Transverse colon (tissue), 4 donors: ENCODE results near the gene IRF9. TPM values are rescaled to one million over a fixed set of nuclear protein-coding genes. Genes with fewer than 3 reads are reported as not detected.

Source experiments
- DNase-seq: peaks from one replicate; pipeline ENCODE4 v3.0.0-alpha.2; 2019
- H3K27ac ChIP-seq, 4 donors: fragments of 200-600 bp; sonication (generic); 2 replicates each; pipeline ENCODE4 v1.5.1; 2016 to 2018; ENCODE audit warnings: inconsistent platforms in 4 of 4
- H3K27me3 ChIP-seq: fragments of 200-600 bp; sonication (generic); 2 replicates; pipeline ENCODE4 v1.5.1; 2017; ENCODE audit warnings: inconsistent platforms
- H3K36me3 ChIP-seq, 4 donors: fragments of 200-600 bp; sonication (generic); 2 replicates each; pipeline ENCODE4 v1.5.1; 2017 to 2019; ENCODE audit warnings: inconsistent platforms in 4 of 4
- H3K4me1 ChIP-seq, 4 donors: fragments of 200-600 bp; sonication (generic); 2 replicates each; pipeline ENCODE4 v1.5.1; 2017 to 2020; ENCODE audit warnings: inconsistent platforms in 4 of 4
- H3K4me3 ChIP-seq, 4 donors: fragments of 200-600 bp; sonication (generic); 1 replicate in 1 of 4; 2 replicates in 3 of 4; pipeline versions ENCODE4 v1.5.1 to v1.6.1; 2017 to 2019; ENCODE audit warnings: inconsistent platforms in 4 of 4
- H3K9me3 ChIP-seq, 2 donors: fragments of 200-600 bp; sonication (generic); 2 replicates each; pipeline ENCODE4 v1.5.1; 2017 to 2019; ENCODE audit warnings: inconsistent platforms in 2 of 2
- CTCF ChIP-seq, 5 experiments: fragments of 200-600 bp in 3 of 5; fragments of 450-650 bp in 2 of 5; sonication (generic) in 3 of 5; IDR thresholded peaks; 1 replicate in 2 of 5; 2 replicates in 3 of 5; pipeline ENCODE4 v1.5.1; 2016 to 2017; ENCODE audit warnings: antibody characterized with exemption in 5 of 5, inconsistent platforms in 3 of 5, mild to moderate bottlenecking in 2 of 5, moderate library complexity in 1 of 5
- EP300 ChIP-seq: sonication (generic); formaldehyde crosslinking; IDR thresholded peaks from one replicate; pipeline ENCODE4 v1.6.1; 2017; ENCODE audit warnings: antibody characterized with exemption, low read depth
- POLR2A ChIP-seq: fragments of 450-650 bp; IDR thresholded peaks from one replicate; pipeline ENCODE4 v1.6.1; 2016; ENCODE audit warnings: antibody characterized with exemption, mild to moderate bottlenecking, moderate library complexity
- POLR2AphosphoS5 ChIP-seq, 3 donors: sonication (generic); formaldehyde crosslinking; IDR thresholded peaks; one replicate each; pipeline ENCODE4 v1.6.1; 2016; ENCODE audit warnings: antibody characterized with exemption in 3 of 3
- WGBS, 2 donors: methylation state at CpG; one replicate each; pipeline ENCODE4 v1.1.5; 2018; ENCODE audit warnings: low coverage in 1 of 2; 5-methylcytosine and 5-hydroxymethylcytosine counted together
- in situ Hi-C, 4 donors: fragments of 200-750 bp; cut with MboI; loops; one replicate each; pipeline versions ENCODE4 v1.15.0 to v1.15.1; 2017; ENCODE audit warnings: low sequenced_read_pairs in 3 of 4, low pct_ligation_motif_present in 1 of 4, low pct_unique_long_range_greater_than_20kb in 1 of 4
- intact Hi-C: fragments of 100-400 bp; cut with DNase I; formaldehyde crosslinking; loops from one replicate; pipeline ENCODE4 v1.15.1; 2023; ENCODE audit warnings: low total_unique reads
- total RNA-seq, 4 donors: library from RNA; depleted of rRNA; stranded (reverse); fragments of >200 nt; gene quantifications; one replicate each; pipeline ENCODE4 v1.1.0, GENCODE V29; 2016

IRF9 gene
- total RNA-seq, 4 donors from 2014 or later = 44.2 to 81.9 (median 52.4) TPM

GRCh38 chr14:24132061-24132685 lies 28.9 kb upstream of the IRF9 start:
- no peaks in the 10 kb centered on the region for H3K36me3 ChIP-seq
- H3K4me1 ChIP-seq = peaks cover 9 to 14% (median 12%) of the 10 kb centered on the region in 4 donors
- WGBS, 2 donors = 37 to 69% methylated on average over 5 to 23 of the region's 24 CpGs
- in situ Hi-C loops = no loop called here
- no peaks in the 10 kb centered on the region for H3K27me3 ChIP-seq
- H3K9me3 ChIP-seq = no peaks in the 10 kb centered on the region
- no peak for DNase-seq
- intact Hi-C loops = no loop called here
- no peak overlapping the region for H3K27ac ChIP-seq
- no peak for TF ChIP-seq POLR2AphosphoS5 (IDR thresholded peaks at IDR 0.05)
- no peak for TF ChIP-seq POLR2A
- TF ChIP-seq CTCF (IDR thresholded peaks at IDR 0.05) = no peak
- no peak for TF ChIP-seq EP300
- H3K4me3 ChIP-seq = no peak overlapping the region

- H3K36me3 ChIP-seq = peaks cover 0 to 3% (median 0%) of the 10 kb centered on the region in 4 donors
- H3K9me3 ChIP-seq = no peaks in the 10 kb centered on the region
- H3K4me1 ChIP-seq = peaks cover 12 to 21% (median 14%) of the 10 kb centered on the region in 4 donors
- no peak for DNase-seq
- no peak overlapping the region for H3K4me3 ChIP-seq
- H3K27me3 ChIP-seq = no peaks in the 10 kb centered on the region
- H3K27ac ChIP-seq = no peak overlapping the region
- intact Hi-C loops = no loop called here
- no peak for TF ChIP-seq CTCF (IDR thresholded peaks at IDR 0.05)
- in situ Hi-C loops = no loop called here
- 90 to 95% methylated on average over 2 of the region's 2 CpGs for WGBS, 2 donors
Measured at GRCh38 chr14:24132976-24133375, 28.1 kb upstream of the IRF9 start.

GRCh38 chr14:24133735-24134134 lies 27.3 kb upstream of the IRF9 start:
- H3K4me3 ChIP-seq = no peak overlapping the region
- 98 to 100% methylated on average over 1 of the region's 1 CpG for WGBS, 2 donors
- no peaks in the 10 kb centered on the region for H3K27me3 ChIP-seq
- peaks cover 0 to 11% (median 2%) of the 10 kb centered on the region in 4 donors for H3K36me3 ChIP-seq
- H3K9me3 ChIP-seq = no peaks in the 10 kb centered on the region
- H3K4me1 ChIP-seq = peaks cover 12 to 26% (median 14%) of the 10 kb centered on the region in 4 donors
- intact Hi-C loops = no loop called here
- DNase-seq = no peak
- TF ChIP-seq POLR2A = no peak
- in situ Hi-C loops = no loop called here
- H3K27ac ChIP-seq = no peak overlapping the region

- WGBS, 2 donors = 6 to 7% methylated on average over 2 to 9 of the region's 9 CpGs
Measured at GRCh38 chr14:24135584-24135833, 25.6 kb upstream of the IRF9 start.

More at GRCh38 chr14:24135584-24135833, 25.6 kb upstream of the IRF9 start:
- intact Hi-C loops (loop anchor here (5.0 kb wide), 1 partner anchor 162 kb away; the partner anchor contains the start of genes DHRS1 and NOP9), in situ Hi-C loops (no loop called here)
- H3K27me3 ChIP-seq = no peaks in the 10 kb centered on the region
- no peak for DNase-seq
- TF ChIP-seq POLR2AphosphoS5 (IDR thresholded peaks at IDR 0.05) = no peak
- TF ChIP-seq POLR2A = no peak
- no peak for TF ChIP-seq EP300
- no peak for TF ChIP-seq CTCF (IDR thresholded peaks at IDR 0.05)
- H3K9me3 ChIP-seq = no peaks in the 10 kb centered on the region
- H3K27ac ChIP-seq = peak overlapping the region; percentile 89 to 98 (median 95)
- H3K4me1 ChIP-seq = peaks cover 21 to 43% (median 27%) of the 10 kb centered on the region in 4 donors
- H3K36me3 ChIP-seq = peaks cover 0 to 19% (median 2%) of the 10 kb centered on the region in 4 donors
- H3K4me3 ChIP-seq = peak overlapping the region; percentile 29 to 98 (median 72)
